Measurements from ENCODE around the gene SH2D3A. TPM values are rescaled to one million over a fixed set of nuclear protein-coding genes. Genes with fewer than 3 reads are reported as not detected.

The SH2D3A gene
- total RNA-seq, 2 experiments from 2014 or later = 20.6 to 20.9 TPM

- H3K9me3 Mint-ChIP-seq = no peaks in the 10 kb centered on the region
- H3K27ac Mint-ChIP-seq = no peak overlapping the region
- H3K4me1 Mint-ChIP-seq (ENCODE audit: low read depth) = peaks cover 11% of the 10 kb centered on the region
- intact Hi-C loops (cut with micrococcal nuclease) = no loop called here
- DNase-seq = no peak
- no peak for ATAC-seq
- POLR2A ChIA-PET = interaction anchor here (1.2 kb wide), 1 partner anchor 18 kb away, joined by 3 read pairs; no protein-coding TSS in a partner anchor
- CTCF ChIA-PET = no interaction called here
- peaks cover 21% of the 10 kb centered on the region for H3K27me3 Mint-ChIP-seq
- no peak overlapping the region for H3K4me3 Mint-ChIP-seq
- TF ChIP-seq, protein P1, sequence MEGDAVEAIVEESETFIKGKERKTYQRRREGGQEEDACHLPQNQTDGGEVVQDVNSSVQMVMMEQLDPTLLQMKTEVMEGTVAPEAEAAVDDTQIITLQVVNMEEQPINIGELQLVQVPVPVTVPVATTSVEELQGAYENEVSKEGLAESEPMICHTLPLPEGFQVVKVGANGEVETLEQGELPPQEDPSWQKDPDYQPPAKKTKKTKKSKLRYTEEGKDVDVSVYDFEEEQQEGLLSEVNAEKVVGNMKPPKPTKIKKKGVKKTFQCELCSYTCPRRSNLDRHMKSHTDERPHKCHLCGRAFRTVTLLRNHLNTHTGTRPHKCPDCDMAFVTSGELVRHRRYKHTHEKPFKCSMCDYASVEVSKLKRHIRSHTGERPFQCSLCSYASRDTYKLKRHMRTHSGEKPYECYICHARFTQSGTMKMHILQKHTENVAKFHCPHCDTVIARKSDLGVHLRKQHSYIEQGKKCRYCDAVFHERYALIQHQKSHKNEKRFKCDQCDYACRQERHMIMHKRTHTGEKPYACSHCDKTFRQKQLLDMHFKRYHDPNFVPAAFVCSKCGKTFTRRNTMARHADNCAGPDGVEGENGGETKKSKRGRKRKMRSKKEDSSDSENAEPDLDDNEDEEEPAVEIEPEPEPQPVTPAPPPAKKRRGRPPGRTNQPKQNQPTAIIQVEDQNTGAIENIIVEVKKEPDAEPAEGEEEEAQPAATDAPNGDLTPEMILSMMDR (IDR thresholded peaks at IDR 0.05) = no peak
- H3K36me3 Mint-ChIP-seq (ENCODE audit: low read depth) = no peaks in the 10 kb centered on the region
These were observed 60.1 kb downstream of the SH2D3A start for GRCh38 chr19:6707011-6707657.

DNA sequence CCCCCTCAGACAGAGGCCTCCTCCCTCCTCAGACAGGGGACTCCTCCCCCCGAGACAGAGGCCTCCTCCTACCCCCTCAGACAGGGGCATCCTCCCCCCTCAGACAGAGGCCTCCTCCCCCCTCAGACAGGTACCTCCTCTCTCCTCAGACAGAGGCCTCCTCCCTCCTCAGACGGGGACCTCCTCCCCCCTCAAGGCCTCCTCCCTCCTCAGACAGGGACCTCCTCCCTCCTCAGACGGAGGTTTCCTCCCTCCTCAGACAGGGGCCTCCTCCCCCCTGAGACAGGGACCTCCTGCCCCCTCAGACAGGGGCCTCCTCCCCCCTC lies 60.6 kb downstream of the SH2D3A start:
- DNase-seq (no peak), ATAC-seq (peak; percentile 13)
- H3K27me3 Mint-ChIP-seq = peaks cover 21% of the 10 kb centered on the region
- ChIA-PET POLR2A (no interaction called here), CTCF (no interaction called here)
- H3K9me3 Mint-ChIP-seq = no peaks in the 10 kb centered on the region
- H3K4me1 Mint-ChIP-seq (ENCODE audit: low read depth) = peaks cover 11% of the 10 kb centered on the region
- TF ChIP-seq, protein P1 (IDR thresholded peaks at IDR 0.05) = no peak
- H3K27ac Mint-ChIP-seq = no peak overlapping the region
- H3K36me3 Mint-ChIP-seq (ENCODE audit: low read depth) = no peaks in the 10 kb centered on the region
- intact Hi-C loops (cut with micrococcal nuclease) = no loop called here
- H3K4me3 Mint-ChIP-seq = no peak overlapping the region

- Mint-ChIP-seq H3K27ac (no peak overlapping the region), H3K27me3 (peaks cover 19% of the 10 kb centered on the region), H3K4me3 (no peak overlapping the region), H3K36me3 (ENCODE audit: low read depth) (no peaks in the 10 kb centered on the region), H3K4me1 (ENCODE audit: low read depth) (peaks cover 11% of the 10 kb centered on the region), H3K9me3 (no peaks in the 10 kb centered on the region)
- CTCF ChIA-PET = no interaction called here
- POLR2A ChIA-PET = no interaction called here
- ATAC-seq = no peak
- no peak for DNase-seq
- intact Hi-C loops (cut with micrococcal nuclease) = no loop called here
- TF ChIP-seq, protein P1 (IDR thresholded peaks at IDR 0.05) = no peak
These were observed 61.2 kb downstream of the SH2D3A start for GRCh38 chr19:6705931-6706632.

Small RNA genes within 50 kb of the gene (microRNA-seq; reads per million reads assigned to microRNA genes)
- not detected for gene MIR6791 (ENCODE audit: borderline microRNAs expressed, borderline replicate concordance)

Other genes with a start within 250 kb of the SH2D3A start
- 1 to 10 TPM; 3.0 to 3.1 TPM for gene TNFSF9, start 236.4 kb downstream of the SH2D3A start, total RNA-seq
- gene CD70, start 176.3 kb downstream of the SH2D3A start, total RNA-seq = 10 to 100 TPM; 24.6 to 26.2 TPM
- 10 to 100 TPM; 41.7 to 43.8 TPM for gene TNFSF14, start 97.3 kb downstream of the SH2D3A start, total RNA-seq
- gene C3, start 46.8 kb downstream of the SH2D3A start, total RNA-seq = 1 to 10 TPM in 1 of 2 experiments, under 1 TPM in 1; 0.34 to 1.1 TPM
- 10 to 100 TPM; 58.2 to 64.8 TPM for gene GPR108, start 29.9 kb downstream of the SH2D3A start, total RNA-seq
- 10 to 100 TPM; 33.8 to 34.3 TPM for gene TRIP10, start 27.8 kb downstream of the SH2D3A start, total RNA-seq
- gene VAV1, start 5.3 kb upstream of the SH2D3A start, total RNA-seq = 10 to 100 TPM; 61.7 to 65.4 TPM
- 1 to 10 TPM; 1.2 to 1.6 TPM for gene ADGRE1, start 120.1 kb upstream of the SH2D3A start, total RNA-seq

Data from activated CD8-positive, alpha-beta T cell treated with anti-CD3 and anti-CD28 coated beads for 36 hours (primary cell).